Stimulated activated CD4-positive, alpha-beta T cell treated with anti-CD3 and anti-CD28 coated beads, Interleukin-12 subunit alpha, Interleukin-12 subunit beta, amount 100 ng/mL, for 24 hours (primary cell): ENCODE measurements around the gene ZNG1A.
"Not testable (repeated sequence)": the region's sequence is repeated elsewhere in the genome, so short reads cannot be mapped to it uniquely, and the experiment has no call there.

Experiments
- DNase-seq, 2 experiments: peaks; one replicate each; pipeline ENCODE4 v3.0.0-alpha.2; 2020; ENCODE audit warnings: low read depth in 2 of 2

Gene ZNG1A

GRCh38 chr9:178140-178825 lies 573 bp downstream of the ZNG1A start:
- not testable (repeated sequence) for DNase-seq

GRCh38 chr9:169757-170156 lies 9.1 kb downstream of the ZNG1A start:
- not testable (repeated sequence) for DNase-seq

- DNase-seq, result not testable (repeated sequence)
Measured at GRCh38 chr9:159871-160270, 19.0 kb downstream of the ZNG1A start.

GRCh38 chr9:151173-151572 lies 27.7 kb downstream of the ZNG1A start:
- not testable (repeated sequence) for DNase-seq

- DNase-seq, result not testable (repeated sequence)
Measured at GRCh38 chr9:139880-140279, 39.0 kb downstream of the ZNG1A start.

GRCh38 chr9:117995-118467 lies 60.8 kb downstream of the ZNG1A start, which contains the start of gene FOXD4:
Gene FOXD4, minus strand, starts transcription at chr9:118417. Its CDS starts 298 bp downstream, at chr9:118119.
- DNase-seq, result not testable (repeated sequence)

- not testable (repeated sequence) for DNase-seq
Measured at GRCh38 chr9:117144-117994, 61.5 kb downstream of the ZNG1A start.

- not testable (repeated sequence) for DNase-seq
Measured at GRCh38 chr9:116239-117077, 62.4 kb downstream of the ZNG1A start.

- not testable (repeated sequence) for DNase-seq
Measured at GRCh38 chr9:115118-115451, 63.8 kb downstream of the ZNG1A start.

- DNase-seq, result not testable (repeated sequence)
Measured at GRCh38 chr9:114267-115117, 64.4 kb downstream of the ZNG1A start.

GRCh38 chr9:113468-114266 lies 65.2 kb downstream of the ZNG1A start:
- DNase-seq, result peak in 1 of 2 experiments; percentile 32

GRCh38 chr9:112589-113467 lies 66.0 kb downstream of the ZNG1A start:
- DNase-seq, result not testable (repeated sequence)

- DNase-seq, result not testable (repeated sequence)
Measured at GRCh38 chr9:110672-111071, 68.2 kb downstream of the ZNG1A start.

- DNase-seq, result not testable (repeated sequence)
Measured at GRCh38 chr9:109540-109939, 69.3 kb downstream of the ZNG1A start.

- DNase-seq, result not testable (repeated sequence)
Measured at GRCh38 chr9:108742-109495, 69.9 kb downstream of the ZNG1A start.

- DNase-seq, result not testable (repeated sequence)
Measured at GRCh38 chr9:105991-106390, 72.9 kb downstream of the ZNG1A start.

- DNase-seq, result not testable (repeated sequence)
Measured at GRCh38 chr9:100430-100829, 78.4 kb downstream of the ZNG1A start.

GRCh38 chr9:99867-100266 lies 79.0 kb downstream of the ZNG1A start:
- not testable (repeated sequence) for DNase-seq
